ENCODE measurements around the gene KIF12.

The KIF12 gene

DNA sequence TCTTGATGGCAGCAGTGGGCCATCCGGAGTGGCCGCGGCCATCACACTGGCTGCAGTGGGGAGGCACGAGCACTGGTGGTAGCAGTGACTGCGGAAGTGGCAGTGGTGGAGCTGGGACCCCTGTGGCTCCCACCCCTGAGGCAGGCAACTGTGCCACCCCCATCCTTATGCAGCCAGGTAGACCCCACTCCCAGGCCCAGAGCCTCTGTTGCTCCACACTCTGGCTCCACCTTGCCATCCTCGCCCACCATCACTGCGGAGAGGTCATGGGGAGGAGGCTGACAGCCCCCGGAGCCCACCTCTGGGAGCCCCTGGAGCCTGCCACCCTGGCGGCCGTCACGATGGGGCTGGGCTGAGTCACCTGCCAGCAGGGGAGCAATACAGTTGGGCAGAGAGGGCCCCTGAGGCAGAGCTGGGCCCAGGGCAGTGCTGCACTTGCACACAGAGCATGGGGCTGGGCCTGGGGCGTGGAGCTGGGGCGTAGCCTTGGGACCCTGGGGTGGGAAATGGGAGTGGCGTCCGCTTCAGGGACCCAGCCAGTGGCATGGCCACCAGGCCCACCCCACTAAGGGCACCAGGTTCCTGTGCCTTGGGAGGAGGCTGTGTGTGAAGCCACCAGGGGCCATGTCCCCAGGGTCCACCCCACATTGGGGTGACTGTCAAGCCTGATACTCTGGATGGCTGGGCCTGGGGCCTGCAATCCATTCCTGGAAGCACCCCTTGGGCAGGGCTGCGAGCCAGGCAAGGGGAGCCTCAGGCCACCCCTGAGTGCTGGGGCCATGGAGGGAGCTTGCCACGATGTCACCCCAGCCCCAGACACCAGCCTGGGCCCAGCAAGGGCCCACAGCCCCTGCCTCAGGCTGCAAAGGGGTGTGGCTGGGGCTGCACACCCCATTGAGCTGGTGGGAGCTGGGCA is 28.6 kb downstream of the KIF12 start:
- TF ChIP-seq, protein P1, sequence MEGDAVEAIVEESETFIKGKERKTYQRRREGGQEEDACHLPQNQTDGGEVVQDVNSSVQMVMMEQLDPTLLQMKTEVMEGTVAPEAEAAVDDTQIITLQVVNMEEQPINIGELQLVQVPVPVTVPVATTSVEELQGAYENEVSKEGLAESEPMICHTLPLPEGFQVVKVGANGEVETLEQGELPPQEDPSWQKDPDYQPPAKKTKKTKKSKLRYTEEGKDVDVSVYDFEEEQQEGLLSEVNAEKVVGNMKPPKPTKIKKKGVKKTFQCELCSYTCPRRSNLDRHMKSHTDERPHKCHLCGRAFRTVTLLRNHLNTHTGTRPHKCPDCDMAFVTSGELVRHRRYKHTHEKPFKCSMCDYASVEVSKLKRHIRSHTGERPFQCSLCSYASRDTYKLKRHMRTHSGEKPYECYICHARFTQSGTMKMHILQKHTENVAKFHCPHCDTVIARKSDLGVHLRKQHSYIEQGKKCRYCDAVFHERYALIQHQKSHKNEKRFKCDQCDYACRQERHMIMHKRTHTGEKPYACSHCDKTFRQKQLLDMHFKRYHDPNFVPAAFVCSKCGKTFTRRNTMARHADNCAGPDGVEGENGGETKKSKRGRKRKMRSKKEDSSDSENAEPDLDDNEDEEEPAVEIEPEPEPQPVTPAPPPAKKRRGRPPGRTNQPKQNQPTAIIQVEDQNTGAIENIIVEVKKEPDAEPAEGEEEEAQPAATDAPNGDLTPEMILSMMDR (IDR thresholded peaks at IDR 0.05), result no peak

GRCh38 chr9:114069476-114070187 is 29.5 kb downstream of the KIF12 start:
- TF ChIP-seq, protein P1 (IDR thresholded peaks at IDR 0.05), result no peak

- TF ChIP-seq, protein P1 (IDR thresholded peaks at IDR 0.05), result no peak
Observed at GRCh38 chr9:114065304-114065703, 33.8 kb downstream of the KIF12 start.

DNA sequence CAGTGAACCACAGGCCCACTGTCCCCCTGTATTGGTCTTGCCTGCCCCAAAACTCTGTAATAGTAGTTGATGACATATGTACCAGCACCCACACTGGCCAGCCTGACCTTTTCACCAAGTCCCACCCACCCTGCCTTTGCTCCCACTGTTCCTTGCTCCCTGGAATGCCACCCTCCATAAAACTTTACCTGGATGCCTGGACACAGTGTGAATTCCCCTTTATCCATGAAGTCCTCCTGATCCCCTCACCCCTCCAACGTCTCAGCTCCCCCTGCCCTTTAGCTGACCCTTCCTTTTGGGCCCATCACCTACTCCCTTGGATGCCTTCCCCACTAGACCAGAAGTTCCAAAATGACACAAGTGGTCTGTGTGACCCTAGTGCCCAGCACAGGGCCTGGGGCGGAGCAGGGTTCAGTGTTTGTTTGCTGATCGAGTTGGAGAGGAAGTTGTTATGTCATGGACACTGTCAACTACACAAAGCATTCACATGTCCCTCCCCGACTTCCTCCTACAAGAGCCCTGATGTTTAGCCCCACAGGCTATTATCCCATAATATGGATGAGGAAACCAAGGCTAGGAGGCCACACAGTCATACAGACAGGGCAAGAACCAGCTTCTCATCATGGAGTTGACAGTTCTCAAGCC is 37.1 kb downstream of the KIF12 start:
- TF ChIP-seq, protein P1 (IDR thresholded peaks at IDR 0.05), result no peak

DNA sequence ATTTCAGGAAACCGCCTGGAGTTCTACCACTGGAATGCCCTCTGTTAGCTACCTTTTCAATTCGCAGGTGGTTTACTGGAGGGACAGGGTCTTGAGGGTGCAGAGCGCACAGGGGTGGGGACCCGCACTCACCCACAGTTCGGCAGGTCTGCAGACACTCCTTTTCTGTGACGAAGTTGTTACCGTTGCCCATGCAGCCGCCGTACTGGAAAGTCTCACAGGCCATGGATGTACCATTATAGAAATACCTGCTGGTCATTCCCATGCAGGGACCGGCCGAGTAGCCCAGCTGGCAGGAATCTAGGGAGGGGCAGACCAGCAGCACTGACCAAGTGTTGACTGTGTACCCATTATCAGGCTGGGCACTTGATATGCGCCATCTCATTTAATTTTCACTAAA is 37.8 kb downstream of the KIF12 start:
- TF ChIP-seq, protein P1 (IDR thresholded peaks at IDR 0.05), result no peak

GRCh38 chr9:114060711-114061110 is 38.4 kb downstream of the KIF12 start:
- TF ChIP-seq, protein P1 (IDR thresholded peaks at IDR 0.05), result no peak

- TF ChIP-seq, protein P1 (IDR thresholded peaks at IDR 0.05), result no peak
Observed at GRCh38 chr9:114060070-114060469, 39.0 kb downstream of the KIF12 start.
